ENCODE measurements around the gene ACAN. TPM values are rescaled to one million over a fixed set of nuclear protein-coding genes. Genes with fewer than 3 reads are reported as not detected.

ACAN gene
- total RNA-seq, 1 donor from 2014 or later = 113 TPM

DNA sequence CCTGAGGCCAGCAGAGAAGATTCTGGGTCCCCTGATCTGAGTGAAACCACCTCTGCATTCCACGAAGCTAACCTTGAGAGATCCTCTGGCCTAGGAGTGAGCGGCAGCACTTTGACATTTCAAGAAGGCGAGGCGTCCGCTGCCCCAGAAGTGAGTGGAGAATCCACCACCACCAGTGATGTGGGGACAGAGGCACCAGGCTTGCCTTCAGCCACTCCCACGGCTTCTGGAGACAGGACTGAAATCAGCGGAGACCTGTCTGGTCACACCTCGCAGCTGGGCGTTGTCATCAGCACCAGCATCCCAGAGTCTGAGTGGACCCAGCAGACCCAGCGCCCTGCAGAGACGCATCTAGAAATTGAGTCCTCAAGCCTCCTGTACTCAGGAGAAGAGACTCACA is 55.7 kb downstream of the ACAN start:
- TF ChIP-seq, protein P1, sequence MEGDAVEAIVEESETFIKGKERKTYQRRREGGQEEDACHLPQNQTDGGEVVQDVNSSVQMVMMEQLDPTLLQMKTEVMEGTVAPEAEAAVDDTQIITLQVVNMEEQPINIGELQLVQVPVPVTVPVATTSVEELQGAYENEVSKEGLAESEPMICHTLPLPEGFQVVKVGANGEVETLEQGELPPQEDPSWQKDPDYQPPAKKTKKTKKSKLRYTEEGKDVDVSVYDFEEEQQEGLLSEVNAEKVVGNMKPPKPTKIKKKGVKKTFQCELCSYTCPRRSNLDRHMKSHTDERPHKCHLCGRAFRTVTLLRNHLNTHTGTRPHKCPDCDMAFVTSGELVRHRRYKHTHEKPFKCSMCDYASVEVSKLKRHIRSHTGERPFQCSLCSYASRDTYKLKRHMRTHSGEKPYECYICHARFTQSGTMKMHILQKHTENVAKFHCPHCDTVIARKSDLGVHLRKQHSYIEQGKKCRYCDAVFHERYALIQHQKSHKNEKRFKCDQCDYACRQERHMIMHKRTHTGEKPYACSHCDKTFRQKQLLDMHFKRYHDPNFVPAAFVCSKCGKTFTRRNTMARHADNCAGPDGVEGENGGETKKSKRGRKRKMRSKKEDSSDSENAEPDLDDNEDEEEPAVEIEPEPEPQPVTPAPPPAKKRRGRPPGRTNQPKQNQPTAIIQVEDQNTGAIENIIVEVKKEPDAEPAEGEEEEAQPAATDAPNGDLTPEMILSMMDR (IDR thresholded peaks at IDR 0.05) = no peak
- intact Hi-C loops (cut with DNase I) = no loop called here

DNA sequence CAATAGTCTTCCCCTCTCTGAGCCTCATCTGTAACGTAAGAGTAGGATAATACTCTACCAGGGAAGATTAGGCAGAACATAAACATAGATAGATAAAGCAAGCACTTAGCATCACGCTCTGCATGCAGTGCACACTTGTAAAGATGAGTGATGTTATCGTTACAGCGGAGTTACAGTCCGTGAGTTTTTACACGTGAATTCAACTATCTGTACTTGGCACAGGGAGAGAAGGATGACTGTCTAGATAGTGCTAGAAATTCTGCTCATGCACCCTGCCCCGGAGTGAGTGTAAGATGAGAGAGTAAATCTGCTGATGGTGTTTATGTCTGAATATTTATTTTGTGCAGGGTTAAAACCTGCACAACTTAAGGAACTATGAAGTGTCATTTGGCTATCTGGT is 56.3 kb downstream of the ACAN start:
- intact Hi-C loops (cut with DNase I) = no loop called here
- H3K27ac ChIP-seq = no peak overlapping the region

More for the DNA sequence above, 55.7 kb downstream of the ACAN start:
- H3K4me3 ChIP-seq = no peak overlapping the region
- H3K27ac ChIP-seq = no peak overlapping the region
- no peaks in the 10 kb centered on the region for H3K27me3 ChIP-seq
- no peaks in the 10 kb centered on the region for H3K4me1 ChIP-seq
- no peaks in the 10 kb centered on the region for H3K9me3 ChIP-seq
- DNase-seq (ENCODE audit: low spot score in 2 of 2) = no peak
- H3K36me3 ChIP-seq = peaks cover 6 to 36% of the 10 kb centered on the region in 2 donors

GRCh38 chr15:88860212-88860611 is 57.0 kb downstream of the ACAN start:
- Histone ChIP-seq H3K27me3 (no peaks in the 10 kb centered on the region), H3K27ac (no peak overlapping the region), H3K4me1 (no peaks in the 10 kb centered on the region), H3K4me3 (no peak overlapping the region), H3K36me3 (peaks cover 6 to 24% of the 10 kb centered on the region in 2 donors), H3K9me3 (no peaks in the 10 kb centered on the region)
- no peak for DNase-seq (ENCODE audit: low spot score in 2 of 2)
- intact Hi-C loops (cut with DNase I) = no loop called here
- TF ChIP-seq, protein P1 (IDR thresholded peaks at IDR 0.05) = no peak

More for the DNA sequence above, 56.3 kb downstream of the ACAN start:
- Histone ChIP-seq H3K4me1 (no peaks in the 10 kb centered on the region), H3K27me3 (no peaks in the 10 kb centered on the region), H3K4me3 (no peak overlapping the region), H3K9me3 (no peaks in the 10 kb centered on the region), H3K36me3 (peaks cover 6 to 29% of the 10 kb centered on the region in 2 donors)
- DNase-seq (ENCODE audit: low spot score in 2 of 2) = no peak
- TF ChIP-seq, protein P1 (IDR thresholded peaks at IDR 0.05) = no peak

DNA sequence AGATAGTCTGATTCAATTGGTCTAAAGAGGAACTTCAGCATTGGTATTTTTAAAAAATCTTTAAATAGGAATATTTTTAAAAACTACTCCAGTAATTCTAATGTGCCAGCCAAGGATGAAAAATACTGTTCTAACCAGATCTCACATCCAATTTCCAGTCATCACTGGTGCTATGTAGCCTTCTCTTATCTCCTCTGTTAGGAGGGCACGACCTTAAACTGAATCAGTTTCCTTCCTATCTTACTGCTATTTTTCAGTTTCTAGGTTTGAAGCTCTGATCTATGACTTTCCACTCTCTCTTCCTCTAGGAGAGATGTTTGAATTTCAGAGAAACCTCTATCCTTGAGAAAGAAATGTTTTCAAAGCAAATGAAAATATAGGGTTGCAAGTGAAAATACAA is 60.2 kb downstream of the ACAN start:
- TF ChIP-seq, protein P1 (IDR thresholded peaks at IDR 0.05) = no peak
- H3K27me3 ChIP-seq = no peaks in the 10 kb centered on the region
- intact Hi-C loops (cut with DNase I) = no loop called here
- no peak overlapping the region for H3K27ac ChIP-seq
- H3K4me3 ChIP-seq = no peak overlapping the region
- H3K4me1 ChIP-seq = no peaks in the 10 kb centered on the region
- no peaks in the 10 kb centered on the region for H3K9me3 ChIP-seq
- DNase-seq (ENCODE audit: low spot score in 2 of 2) = no peak
- H3K36me3 ChIP-seq = peaks cover 6 to 22% of the 10 kb centered on the region in 2 donors

DNA sequence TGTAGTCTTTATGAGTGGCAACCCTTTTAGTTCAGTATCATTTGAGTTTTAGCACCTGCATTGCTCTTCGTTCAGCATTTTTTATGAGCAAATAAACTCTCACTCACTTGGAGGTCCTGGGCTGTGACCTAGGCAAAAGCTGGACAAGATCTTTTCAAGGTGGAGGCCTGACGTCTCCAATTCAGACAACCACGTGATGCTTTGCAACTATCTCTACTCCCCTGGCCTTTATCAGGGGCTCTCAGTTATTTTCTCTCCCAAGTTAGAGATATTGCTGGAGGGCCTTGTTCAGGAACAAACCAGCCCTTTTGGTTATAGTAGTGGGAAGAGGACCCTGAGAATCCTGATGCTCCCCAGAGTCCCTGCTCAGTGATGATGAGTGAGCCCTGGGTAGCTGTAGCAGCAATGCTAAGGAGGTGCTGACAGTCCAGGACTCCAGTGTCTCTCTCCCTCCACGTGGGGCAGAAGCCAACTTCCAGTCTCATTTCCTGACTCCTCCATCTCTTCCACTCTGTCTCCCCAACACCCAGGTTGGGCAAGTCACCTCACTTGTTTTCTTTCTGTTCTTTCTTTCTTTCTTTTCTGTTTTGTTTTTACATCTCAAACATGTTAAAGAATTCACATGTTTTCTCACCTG is 61.7 kb downstream of the ACAN start:
- Histone ChIP-seq H3K4me1 (no peaks in the 10 kb centered on the region), H3K4me3 (no peak overlapping the region), H3K9me3 (no peaks in the 10 kb centered on the region), H3K27me3 (no peaks in the 10 kb centered on the region), H3K27ac (no peak overlapping the region), H3K36me3 (peaks cover 6 to 11% of the 10 kb centered on the region in 2 donors)
- TF ChIP-seq, protein P1 (IDR thresholded peaks at IDR 0.05) = no peak
- intact Hi-C loops (cut with DNase I) = no loop called here
- no peak for DNase-seq (ENCODE audit: low spot score in 2 of 2)

Data from ascending aorta (tissue), 2 donors.